ENCODE data around the gene HMX3.
A peak's percentile ranks its signal among the peaks of the same experiment; 100 is the strongest.

HMX3 gene

GRCh38 chr10:123149568-123150270 is 13.9 kb downstream of the HMX3 start:
- no peak for TF ChIP-seq CTCF (conservative IDR thresholded peaks at IDR 0.05; ENCODE audit: low read length)
- peak overlapping the region; percentile 49 for H3K4me3 ChIP-seq (ENCODE audit: low read length)
- peak; percentile 40 for DNase-seq (ENCODE audit: low read depth)

DNA sequence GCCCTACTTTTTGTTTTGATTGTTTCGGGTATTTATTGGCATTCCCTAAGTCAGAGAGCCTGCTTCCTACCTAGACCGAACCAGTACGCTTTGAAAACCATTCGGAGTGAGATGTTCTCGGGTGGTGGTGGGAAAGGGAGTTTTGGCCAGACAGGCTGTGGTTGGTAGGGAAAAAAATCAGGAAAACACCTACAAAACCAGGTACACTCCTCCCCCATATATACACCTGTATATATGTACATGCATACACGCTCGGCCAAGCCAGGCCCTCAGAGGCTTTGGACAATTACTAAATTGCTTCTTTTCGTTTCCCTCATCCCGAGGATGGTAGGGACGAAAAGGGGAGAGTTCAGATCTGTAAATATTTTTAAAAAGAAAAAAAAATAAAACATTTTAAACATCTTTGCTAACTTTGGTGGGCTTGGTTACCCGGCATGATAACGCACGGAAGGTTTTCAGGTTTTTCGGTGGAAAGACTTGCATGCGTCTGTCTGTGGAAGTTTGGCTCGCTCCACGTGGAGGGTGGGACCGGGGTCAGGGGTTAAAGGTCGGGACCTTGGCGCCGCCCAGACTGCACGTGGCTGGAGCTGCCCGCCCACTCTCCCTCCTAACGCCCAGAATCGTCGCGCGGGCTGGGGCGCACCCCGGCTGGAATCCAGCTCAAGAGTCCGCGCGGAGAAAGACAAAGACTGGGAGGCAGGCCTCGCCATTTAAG is 14.7 kb downstream of the HMX3 start:
- no peak for DNase-seq (ENCODE audit: low read depth)
- no peak for TF ChIP-seq CTCF (conservative IDR thresholded peaks at IDR 0.05; ENCODE audit: low read length)
- peak overlapping the region; percentile 49 for H3K4me3 ChIP-seq (ENCODE audit: low read length)

GRCh38 chr10:123150986-123151736 is 15.4 kb downstream of the HMX3 start:
- peak overlapping the region; percentile 10 for H3K4me3 ChIP-seq (ENCODE audit: low read length)
- no peak for TF ChIP-seq CTCF (conservative IDR thresholded peaks at IDR 0.05; ENCODE audit: low read length)
- DNase-seq (ENCODE audit: low read depth), result peak; percentile 17

GRCh38 chr10:123151737-123152135 is 16.0 kb downstream of the HMX3 start:
- DNase-seq (ENCODE audit: low read depth), result no peak
- no peak for TF ChIP-seq CTCF (conservative IDR thresholded peaks at IDR 0.05; ENCODE audit: low read length)
- no peak overlapping the region for H3K4me3 ChIP-seq (ENCODE audit: low read length)

DNA sequence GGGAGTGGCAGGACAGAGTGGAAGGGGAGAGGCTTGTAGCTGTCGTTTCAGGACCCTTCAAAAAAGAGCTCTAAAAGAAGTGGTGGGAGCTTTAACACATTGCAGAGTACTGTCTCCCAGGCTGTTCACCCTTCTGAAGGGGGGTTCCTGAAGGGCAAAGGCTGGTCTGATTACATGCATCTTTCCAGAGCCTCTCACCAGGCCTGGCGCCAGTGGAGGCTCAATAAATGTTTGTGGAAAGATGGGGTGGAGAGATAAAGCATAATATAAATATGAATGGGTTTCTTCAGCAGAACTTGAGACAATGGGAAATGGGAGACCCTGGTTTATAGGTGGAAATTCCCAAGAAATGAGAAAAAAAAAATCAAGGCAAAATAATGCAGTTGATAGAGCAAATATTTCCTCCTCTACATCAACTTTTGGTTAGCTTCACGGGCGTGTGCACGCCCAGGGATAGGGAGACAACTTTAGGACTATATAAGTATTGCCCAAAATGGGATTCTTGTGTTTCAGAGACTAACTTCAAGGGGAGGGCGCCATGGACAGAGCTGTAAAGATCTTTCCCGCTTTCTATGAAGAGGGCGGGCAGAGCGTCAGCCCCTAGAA is 17.8 kb downstream of the HMX3 start:
- no peak for DNase-seq (ENCODE audit: low read depth)
- TF ChIP-seq CTCF (conservative IDR thresholded peaks at IDR 0.05; ENCODE audit: low read length), result no peak
- H3K4me3 ChIP-seq (ENCODE audit: low read length), result no peak overlapping the region

- peak within 1 kb of the TSS; percentile 97 for H3K4me3 ChIP-seq (ENCODE audit: low read length)
- TF ChIP-seq CTCF (conservative IDR thresholded peaks at IDR 0.05; ENCODE audit: low read length), result peak; percentile 16; the same call in 1 of the 2 replicates
- peak; percentile 99 for DNase-seq (ENCODE audit: low read depth)
Measured at GRCh38 chr10:123154092-123154710, 18.4 kb downstream of the HMX3 start, which contains the start of gene BUB3. Gene BUB3 (plus strand): TSS chr10:123154402. CDS start chr10:123154918, 516 bp downstream.

All from AG10803 (cell line).